ENCODE results near the gene SLC1A4.

The SLC1A4 gene

DNA sequence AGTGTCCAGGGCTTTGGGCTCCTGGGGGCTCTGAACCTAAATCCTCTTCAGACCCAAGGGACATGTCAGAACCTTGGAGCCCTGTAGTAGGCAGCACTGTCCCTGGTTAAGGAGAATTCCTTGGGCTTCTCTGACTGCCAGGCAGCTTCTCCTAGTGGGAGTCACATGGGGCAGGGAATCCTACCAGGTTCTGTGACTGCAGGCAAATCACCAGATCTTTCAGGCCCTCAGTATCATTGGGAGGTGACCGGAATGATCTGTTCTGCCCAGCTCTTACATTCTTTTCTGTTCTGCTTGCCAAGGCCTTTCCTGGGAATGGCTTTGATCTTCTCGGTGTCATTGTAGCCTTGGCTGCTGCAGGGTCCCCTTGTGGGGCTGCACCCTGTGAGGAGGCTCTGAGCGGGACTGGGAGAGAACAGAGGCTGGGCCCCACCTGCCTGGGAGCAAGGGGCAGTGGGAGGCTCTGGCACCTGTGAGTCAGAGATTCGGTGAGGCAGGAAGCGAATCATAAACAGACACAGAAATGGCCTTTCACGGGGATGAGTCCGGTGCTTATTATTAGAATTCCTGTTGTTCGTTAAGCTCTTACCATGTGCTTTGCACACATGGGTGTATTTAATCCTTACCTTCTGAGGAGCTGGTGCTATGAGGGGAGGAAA lies 81.1 kb downstream of the SLC1A4 start:
- FAIRE-seq: no peak
- no peak for DNase-seq (ENCODE audit: insufficient read length, low spot score)

DNA sequence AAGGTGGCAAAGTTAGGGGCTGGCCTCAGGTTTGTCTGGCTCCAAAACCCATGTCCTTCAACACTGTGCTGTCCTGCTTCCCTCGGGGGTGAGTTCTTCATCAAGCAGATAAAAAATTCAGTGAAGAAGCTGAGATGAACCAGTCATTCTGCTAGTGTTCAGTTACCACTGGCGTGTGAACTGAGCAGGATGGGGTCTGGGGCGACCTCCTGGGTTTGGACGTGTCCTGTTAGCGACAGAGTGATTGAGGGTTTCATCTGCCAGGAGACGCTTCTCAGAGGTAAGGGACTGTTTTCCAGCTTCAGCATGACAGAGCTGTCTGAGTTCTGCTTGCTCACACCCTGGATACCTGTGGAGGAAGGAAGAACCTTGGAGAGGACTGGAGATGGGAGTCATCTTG lies 81.7 kb downstream of the SLC1A4 start:
- no peak for DNase-seq (ENCODE audit: insufficient read length, low spot score)
- FAIRE-seq: no peak

DNA sequence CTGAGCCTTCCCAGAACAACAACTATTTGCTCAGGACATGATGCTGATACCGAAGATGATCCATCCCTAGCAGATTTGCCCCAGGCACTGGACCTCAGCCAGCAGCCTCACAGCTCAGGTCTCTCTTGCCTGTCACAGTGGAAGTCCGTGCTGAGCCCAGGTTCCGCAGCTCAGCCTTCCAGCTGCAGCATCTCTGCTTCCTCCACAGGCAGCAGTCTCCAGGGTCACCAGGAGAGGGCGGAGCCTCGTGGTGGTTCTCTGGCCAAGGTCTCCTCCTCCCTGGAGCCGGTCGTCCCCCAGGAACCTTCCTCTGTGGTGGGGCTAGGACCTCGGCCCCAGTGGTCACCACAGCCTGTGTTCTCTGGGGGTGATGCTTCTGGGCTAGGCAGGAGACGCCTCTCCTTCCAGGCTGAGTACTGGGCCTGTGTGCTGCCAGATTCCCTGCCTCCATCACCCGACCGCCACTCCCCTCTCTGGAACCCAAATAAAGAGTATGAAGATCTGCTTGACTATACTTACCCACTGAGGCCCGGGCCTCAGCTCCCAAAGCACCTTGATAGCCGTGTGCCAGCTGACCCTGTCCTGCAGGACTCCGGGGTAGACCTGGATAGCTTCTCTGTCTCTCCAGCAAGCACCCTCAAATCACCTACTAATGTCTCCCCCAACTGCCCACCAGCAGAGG lies 82.4 kb downstream of the SLC1A4 start:
- no peak for FAIRE-seq
- no peak for DNase-seq (ENCODE audit: insufficient read length, low spot score)

DNA sequence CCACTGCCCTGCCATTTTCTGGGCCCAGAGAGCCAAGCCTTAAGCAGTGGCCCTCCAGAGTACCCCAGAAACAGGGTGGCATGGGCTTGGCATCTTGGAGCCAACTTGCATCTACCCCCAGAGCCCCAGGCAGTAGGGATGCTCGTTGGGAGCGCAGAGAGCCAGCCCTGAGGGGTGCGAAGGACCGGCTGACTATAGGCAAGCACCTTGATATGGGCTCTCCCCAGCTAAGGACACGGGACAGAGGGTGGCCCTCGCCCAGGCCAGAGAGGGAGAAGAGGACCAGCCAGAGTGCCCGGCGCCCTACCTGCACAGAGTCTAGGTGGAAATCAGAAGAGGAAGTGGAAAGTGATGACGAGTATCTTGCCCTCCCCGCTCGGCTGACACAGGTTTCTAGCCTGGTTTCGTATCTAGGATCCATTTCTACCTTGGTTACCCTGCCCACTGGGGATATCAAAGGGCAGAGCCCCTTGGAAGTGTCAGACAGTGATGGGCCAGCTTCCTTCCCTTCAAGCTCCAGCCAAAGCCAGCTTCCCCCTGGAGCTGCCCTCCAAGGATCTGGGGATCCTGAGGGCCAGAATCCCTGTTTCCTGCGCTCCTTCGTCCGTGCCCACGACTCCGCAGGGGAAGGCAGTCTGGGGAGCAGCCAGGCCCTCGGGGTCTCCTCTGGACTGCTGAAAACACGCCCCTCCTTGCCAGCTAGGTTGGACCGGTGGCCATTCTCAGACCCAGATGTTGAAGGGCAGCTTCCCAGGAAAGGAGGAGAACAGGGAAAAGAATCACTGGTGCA lies 83.2 kb downstream of the SLC1A4 start:
- DNase-seq (ENCODE audit: insufficient read length, low spot score) (no peak), FAIRE-seq (no peak)
